Measurements from ENCODE around the gene MXRA8.
"Not testable (repeated sequence)": the region's sequence is repeated elsewhere in the genome, so short reads cannot be mapped to it uniquely, and the experiment has no call there.

MXRA8 gene

GRCh38 chr1:1317420-1317819 lies 40.9 kb downstream of the MXRA8 start:
- Histone ChIP-seq H3K36me3 (ENCODE audit: control insufficient read depth, insufficient read depth, low read length) (peaks cover 32% of the 10 kb centered on the region), H3K27me3 (replicated peaks; ENCODE audit: control insufficient read depth, insufficient read depth, low read length) (no peaks in the 10 kb centered on the region), H3K4me3 (replicated peaks; ENCODE audit: low read depth, low read length) (no peak overlapping the region)
- no peak for TF ChIP-seq CTCF (IDR thresholded peaks at IDR 0.05; ENCODE audit: insufficient read depth, low read length, poor library complexity, severe bottlenecking)
- DNase-seq (ENCODE audit: extremely low read depth, insufficient read length), result no peak

GRCh38 chr1:1316199-1316598 lies 42.2 kb downstream of the MXRA8 start:
- peaks cover 35% of the 10 kb centered on the region for H3K36me3 ChIP-seq (ENCODE audit: control insufficient read depth, insufficient read depth, low read length)
- DNase-seq (ENCODE audit: extremely low read depth, insufficient read length); H3K4me3 ChIP-seq (replicated peaks; ENCODE audit: low read depth, low read length); H3K27me3 ChIP-seq (replicated peaks; ENCODE audit: control insufficient read depth, insufficient read depth, low read length): not testable (repeated sequence)

- Histone ChIP-seq H3K36me3 (ENCODE audit: control insufficient read depth, insufficient read depth, low read length) (peaks cover 36% of the 10 kb centered on the region), H3K4me3 (replicated peaks; ENCODE audit: low read depth, low read length) (no peak overlapping the region), H3K27me3 (replicated peaks; ENCODE audit: control insufficient read depth, insufficient read depth, low read length) (no peaks in the 10 kb centered on the region)
- TF ChIP-seq CTCF (IDR thresholded peaks at IDR 0.05; ENCODE audit: insufficient read depth, low read length, poor library complexity, severe bottlenecking), result no peak
- DNase-seq (ENCODE audit: extremely low read depth, insufficient read length), result no peak
Observed at GRCh38 chr1:1315435-1315954, 42.9 kb downstream of the MXRA8 start.

- Histone ChIP-seq H3K36me3 (ENCODE audit: control insufficient read depth, insufficient read depth, low read length) (peaks cover 34% of the 10 kb centered on the region), H3K27me3 (replicated peaks; ENCODE audit: control insufficient read depth, insufficient read depth, low read length) (no peaks in the 10 kb centered on the region), H3K4me3 (replicated peaks; ENCODE audit: low read depth, low read length) (no peak overlapping the region)
- no peak for DNase-seq (ENCODE audit: extremely low read depth, insufficient read length)
- no peak for TF ChIP-seq CTCF (IDR thresholded peaks at IDR 0.05; ENCODE audit: insufficient read depth, low read length, poor library complexity, severe bottlenecking)
Observed at GRCh38 chr1:1314678-1315335, 43.5 kb downstream of the MXRA8 start.

GRCh38 chr1:1314237-1314586 lies 44.1 kb downstream of the MXRA8 start:
- DNase-seq (ENCODE audit: extremely low read depth, insufficient read length), result no peak
- TF ChIP-seq CTCF (IDR thresholded peaks at IDR 0.05; ENCODE audit: insufficient read depth, low read length, poor library complexity, severe bottlenecking), result no peak
- Histone ChIP-seq H3K27me3 (replicated peaks; ENCODE audit: control insufficient read depth, insufficient read depth, low read length) (no peaks in the 10 kb centered on the region), H3K36me3 (ENCODE audit: control insufficient read depth, insufficient read depth, low read length) (peaks cover 31% of the 10 kb centered on the region), H3K4me3 (replicated peaks; ENCODE audit: low read depth, low read length) (no peak overlapping the region)

- H3K27me3 ChIP-seq (replicated peaks; ENCODE audit: control insufficient read depth, insufficient read depth, low read length), result no peaks in the 10 kb centered on the region
- no peak overlapping the region for H3K4me3 ChIP-seq (replicated peaks; ENCODE audit: low read depth, low read length)
- TF ChIP-seq CTCF (IDR thresholded peaks at IDR 0.05; ENCODE audit: insufficient read depth, low read length, poor library complexity, severe bottlenecking), result no peak
- DNase-seq (ENCODE audit: extremely low read depth, insufficient read length), result no peak
- peaks cover 28% of the 10 kb centered on the region for H3K36me3 ChIP-seq (ENCODE audit: control insufficient read depth, insufficient read depth, low read length)
Observed at GRCh38 chr1:1313500-1314236, 44.7 kb downstream of the MXRA8 start.
